Measurements from ENCODE around the gene MKKS. TPM values are rescaled to one million over a fixed set of nuclear protein-coding genes. Genes with fewer than 3 reads are reported as not detected.
A peak's percentile ranks its signal among the peaks of the same experiment; 100 is the strongest.

The MKKS gene
- total RNA-seq, 2 donors from 2014 or later: 4.7 to 5.0 TPM

DNA sequence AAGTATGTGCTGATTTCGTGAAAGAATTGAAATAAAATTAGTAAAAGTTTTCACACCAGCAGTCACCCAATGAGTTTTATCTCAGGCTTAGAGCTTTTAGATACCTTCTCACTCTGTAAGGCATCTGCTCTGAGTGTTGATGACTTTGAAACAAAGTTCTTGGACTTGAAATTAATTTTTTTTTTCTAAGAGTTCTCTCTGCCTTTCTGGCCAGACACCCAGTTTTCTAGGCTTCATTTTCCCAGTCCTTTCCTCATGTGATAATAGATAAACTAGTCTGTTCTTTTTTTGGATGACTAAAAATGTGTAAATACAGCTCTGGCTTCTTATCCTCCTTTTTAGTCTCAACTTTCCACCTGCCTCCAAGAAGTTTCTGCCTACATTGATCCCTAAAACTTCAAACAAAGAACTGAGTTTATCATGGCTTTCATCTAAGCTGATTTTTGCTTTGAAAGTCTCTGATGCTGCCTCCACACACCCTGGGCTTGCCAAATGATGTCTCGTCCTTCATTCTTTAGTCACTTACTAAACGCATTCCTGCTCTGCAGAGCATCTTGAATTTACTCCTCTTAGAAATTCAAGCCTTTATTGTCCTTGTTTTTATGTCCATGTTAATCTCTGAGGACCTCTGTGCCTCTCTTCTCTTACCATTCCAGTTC lies 33.8 kb upstream of the MKKS start:
- H3K4me1 Mint-ChIP-seq: peaks cover 15% of the 10 kb centered on the region
- no peak for DNase-seq
- no peak overlapping the region for H3K4me3 Mint-ChIP-seq
- H3K36me3 Mint-ChIP-seq (ENCODE audit: low read depth): no peaks in the 10 kb centered on the region
- ATAC-seq: no peak
- no peaks in the 10 kb centered on the region for H3K9me3 ChIP-seq (ENCODE audit: control insufficient read depth, low read length, poor library complexity, severe bottlenecking)
- no peaks in the 10 kb centered on the region for H3K27me3 Mint-ChIP-seq
- peak overlapping the region; percentile 67 for H3K27ac Mint-ChIP-seq

DNA sequence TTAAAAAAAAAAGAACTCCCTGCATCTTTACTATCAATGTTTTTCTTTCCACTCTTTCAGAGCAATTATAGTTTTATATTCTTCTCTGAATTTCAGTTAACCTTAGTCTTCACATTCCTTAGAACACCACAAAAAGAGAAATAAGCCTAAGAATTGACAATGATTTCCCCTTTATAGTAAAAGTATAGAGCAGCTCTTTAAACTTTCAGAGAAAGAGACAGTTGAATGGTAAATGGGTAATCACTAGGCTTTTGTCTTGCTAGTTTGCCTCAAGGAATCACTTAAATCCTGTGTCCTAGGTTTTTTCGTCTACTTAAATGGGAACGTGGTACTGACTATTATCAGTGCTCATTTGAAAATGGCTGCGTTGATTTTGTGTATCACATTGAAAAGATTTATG lies 32.8 kb upstream of the MKKS start:
- no peak overlapping the region for H3K4me3 Mint-ChIP-seq
- H3K27me3 Mint-ChIP-seq: no peaks in the 10 kb centered on the region
- ATAC-seq (no peak), DNase-seq (no peak)
- H3K4me1 Mint-ChIP-seq: peaks cover 15% of the 10 kb centered on the region
- H3K9me3 ChIP-seq (ENCODE audit: control insufficient read depth, low read length, poor library complexity, severe bottlenecking): no peaks in the 10 kb centered on the region
- peak overlapping the region; percentile 32 for H3K27ac Mint-ChIP-seq
- no peaks in the 10 kb centered on the region for H3K36me3 Mint-ChIP-seq (ENCODE audit: low read depth)

DNA sequence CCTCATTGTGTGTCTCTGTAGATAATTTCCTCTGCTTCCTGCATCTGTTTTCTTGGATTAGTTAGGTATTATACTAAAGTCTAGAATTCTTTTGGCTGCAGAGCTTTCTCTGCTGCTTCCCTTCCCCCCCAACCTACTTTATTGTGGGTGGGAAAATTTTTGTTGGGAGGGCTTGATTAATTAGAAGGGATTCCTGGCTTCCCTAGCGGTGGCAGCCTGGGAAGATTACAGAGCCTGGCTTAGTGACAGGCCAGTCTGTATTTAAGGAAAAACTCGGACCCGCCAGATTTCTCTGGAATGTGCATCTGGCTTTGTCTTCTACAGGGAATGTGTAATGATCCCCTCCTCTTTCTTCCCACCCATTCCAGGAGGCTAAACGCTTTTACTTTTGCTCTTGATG lies 32.3 kb upstream of the MKKS start:
- no peaks in the 10 kb centered on the region for H3K27me3 Mint-ChIP-seq
- no peak overlapping the region for H3K4me3 Mint-ChIP-seq
- no peaks in the 10 kb centered on the region for H3K36me3 Mint-ChIP-seq (ENCODE audit: low read depth)
- no peak for ATAC-seq
- peaks cover 15% of the 10 kb centered on the region for H3K4me1 Mint-ChIP-seq
- no peak for DNase-seq
- no peaks in the 10 kb centered on the region for H3K9me3 ChIP-seq (ENCODE audit: control insufficient read depth, low read length, poor library complexity, severe bottlenecking)
- peak overlapping the region; percentile 32 for H3K27ac Mint-ChIP-seq

DNA sequence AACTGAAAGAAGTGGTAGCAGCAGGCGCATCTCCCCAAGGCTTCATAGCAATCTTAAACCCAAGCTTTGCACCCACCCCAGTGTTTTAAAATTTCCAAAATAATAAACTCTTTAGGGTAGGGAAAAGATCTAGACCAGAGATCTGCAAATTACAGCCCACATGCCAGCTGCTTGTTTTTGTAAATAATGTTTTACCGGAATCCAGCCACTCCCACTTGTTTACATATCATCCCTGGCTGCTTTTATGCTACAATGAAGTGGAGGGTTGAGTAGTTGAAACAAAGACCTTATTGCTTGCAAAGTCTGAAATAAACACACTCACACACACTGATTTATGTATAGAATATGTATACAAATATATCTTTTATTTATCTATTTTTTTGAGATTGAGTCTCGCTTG lies 31.1 kb upstream of the MKKS start:
- no peaks in the 10 kb centered on the region for H3K36me3 Mint-ChIP-seq (ENCODE audit: low read depth)
- H3K27me3 Mint-ChIP-seq: no peaks in the 10 kb centered on the region
- H3K27ac Mint-ChIP-seq: no peak overlapping the region
- DNase-seq (no peak), ATAC-seq (no peak)
- H3K4me3 Mint-ChIP-seq: no peak overlapping the region
- H3K4me1 Mint-ChIP-seq: peaks cover 15% of the 10 kb centered on the region
- no peaks in the 10 kb centered on the region for H3K9me3 ChIP-seq (ENCODE audit: control insufficient read depth, low read length, poor library complexity, severe bottlenecking)

DNA sequence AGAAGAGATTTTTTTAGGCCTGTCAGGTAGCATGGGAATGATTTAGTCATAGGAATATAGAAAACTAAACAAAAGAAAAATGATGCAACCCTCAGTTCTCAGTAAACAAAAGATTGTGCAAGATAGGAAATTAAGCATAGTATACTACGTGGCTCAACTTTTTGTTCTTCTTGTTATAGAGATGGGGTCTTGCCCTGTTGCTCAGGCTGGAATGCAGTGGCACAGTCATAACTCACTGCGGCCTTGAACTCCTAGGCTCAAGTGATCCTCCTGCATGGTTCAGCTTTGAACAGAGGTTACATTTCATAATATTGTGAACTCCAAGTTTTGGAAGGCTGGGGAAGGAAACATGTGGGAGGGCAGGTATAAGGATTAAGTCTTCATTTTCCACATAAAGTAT lies 29.6 kb upstream of the MKKS start:
- Mint-ChIP-seq H3K4me3 (no peak overlapping the region), H3K36me3 (ENCODE audit: low read depth) (peaks cover 7% of the 10 kb centered on the region), H3K27me3 (no peaks in the 10 kb centered on the region), H3K27ac (no peak overlapping the region), H3K4me1 (peaks cover 12% of the 10 kb centered on the region)
- DNase-seq (no peak), ATAC-seq (no peak)
- H3K9me3 ChIP-seq (ENCODE audit: control insufficient read depth, low read length, poor library complexity, severe bottlenecking): no peaks in the 10 kb centered on the region

DNA sequence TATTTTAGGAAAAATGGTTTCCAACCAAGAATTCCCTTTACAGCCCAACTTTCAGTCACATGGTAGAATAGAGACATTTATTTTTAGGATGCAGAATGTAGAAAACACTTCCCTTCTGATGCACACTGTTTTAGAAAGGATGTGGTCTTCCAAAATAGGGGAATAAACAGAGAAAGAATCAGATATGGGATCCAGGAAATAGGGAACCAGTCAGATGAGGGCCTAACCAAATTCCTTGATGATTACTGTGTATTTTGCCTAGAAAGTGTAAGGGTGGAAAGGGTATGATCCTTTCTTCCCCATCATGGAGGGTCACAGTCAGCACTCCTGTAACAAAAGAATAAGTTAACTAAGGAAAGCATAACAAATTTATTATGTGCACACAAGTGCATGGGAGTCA lies 28.5 kb upstream of the MKKS start:
- H3K36me3 Mint-ChIP-seq (ENCODE audit: low read depth): peaks cover 8% of the 10 kb centered on the region
- H3K9me3 ChIP-seq (ENCODE audit: control insufficient read depth, low read length, poor library complexity, severe bottlenecking): no peaks in the 10 kb centered on the region
- no peak overlapping the region for H3K4me3 Mint-ChIP-seq
- no peaks in the 10 kb centered on the region for H3K27me3 Mint-ChIP-seq
- H3K27ac Mint-ChIP-seq: no peak overlapping the region
- DNase-seq (no peak), ATAC-seq (no peak)
- peaks cover 3% of the 10 kb centered on the region for H3K4me1 Mint-ChIP-seq

DNA sequence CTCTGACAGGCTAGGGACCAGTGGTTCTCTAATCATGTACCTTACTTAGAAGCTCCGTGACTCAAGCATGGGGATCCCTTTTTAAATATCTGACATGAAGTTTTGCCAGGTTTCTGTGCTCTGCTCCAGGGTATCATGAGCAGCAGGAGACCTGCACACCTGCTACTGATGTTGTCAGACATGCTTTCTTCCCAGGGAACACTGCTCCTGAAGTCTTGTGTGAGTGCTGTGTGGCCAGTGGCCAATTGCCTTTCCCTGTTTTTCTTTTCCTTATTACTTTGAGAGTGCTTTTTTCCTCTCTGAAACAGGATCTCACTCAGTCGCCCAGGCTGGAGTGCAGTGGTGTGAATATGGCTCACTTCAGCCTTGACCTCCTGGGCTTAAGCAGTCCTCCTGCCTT lies 27.5 kb upstream of the MKKS start:
- ATAC-seq (no peak), DNase-seq (no peak)
- H3K9me3 ChIP-seq (ENCODE audit: control insufficient read depth, low read length, poor library complexity, severe bottlenecking): no peaks in the 10 kb centered on the region
- no peak overlapping the region for H3K4me3 Mint-ChIP-seq
- peak overlapping the region; percentile 37 for H3K27ac Mint-ChIP-seq
- peaks cover 9% of the 10 kb centered on the region for H3K36me3 Mint-ChIP-seq (ENCODE audit: low read depth)
- peaks cover 3% of the 10 kb centered on the region for H3K4me1 Mint-ChIP-seq
- no peaks in the 10 kb centered on the region for H3K27me3 Mint-ChIP-seq

DNA sequence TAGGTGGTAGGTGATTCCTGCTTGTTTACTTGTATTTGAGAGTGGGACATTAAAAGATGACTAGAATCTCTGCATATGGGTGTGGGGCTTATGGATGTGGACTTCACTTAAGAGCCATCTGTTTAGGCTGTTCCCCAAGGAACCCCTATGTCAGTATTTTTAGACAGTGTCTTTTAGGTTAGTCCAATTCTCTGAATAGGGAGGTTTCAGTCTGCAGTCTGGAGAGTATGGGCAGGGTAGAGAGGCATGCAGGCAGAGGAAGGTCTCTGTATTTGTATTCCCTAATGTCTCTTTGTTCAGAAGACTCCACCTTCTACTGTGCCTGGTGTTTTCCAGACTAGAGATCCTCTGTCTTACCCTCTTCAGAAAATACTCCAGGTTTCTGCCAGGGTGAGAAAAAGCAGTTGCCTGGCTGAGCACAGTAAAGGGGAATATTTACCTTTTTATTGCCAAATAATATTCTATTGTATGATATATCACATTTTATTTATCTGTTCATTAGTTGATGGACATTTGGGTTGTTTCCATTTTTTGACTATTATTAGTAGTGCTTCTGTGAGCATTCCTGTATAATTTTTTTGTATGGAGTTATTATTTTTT lies 20.2 kb upstream of the MKKS start:
- ATAC-seq (no peak), DNase-seq (no peak)
- Mint-ChIP-seq H3K27ac (peak overlapping the region; percentile 97), H3K36me3 (ENCODE audit: low read depth) (peaks cover 6% of the 10 kb centered on the region), H3K4me3 (peak overlapping the region; percentile 77), H3K4me1 (peaks cover 19% of the 10 kb centered on the region), H3K27me3 (no peaks in the 10 kb centered on the region)
- H3K9me3 ChIP-seq (ENCODE audit: control insufficient read depth, low read length, poor library complexity, severe bottlenecking): no peaks in the 10 kb centered on the region

DNA sequence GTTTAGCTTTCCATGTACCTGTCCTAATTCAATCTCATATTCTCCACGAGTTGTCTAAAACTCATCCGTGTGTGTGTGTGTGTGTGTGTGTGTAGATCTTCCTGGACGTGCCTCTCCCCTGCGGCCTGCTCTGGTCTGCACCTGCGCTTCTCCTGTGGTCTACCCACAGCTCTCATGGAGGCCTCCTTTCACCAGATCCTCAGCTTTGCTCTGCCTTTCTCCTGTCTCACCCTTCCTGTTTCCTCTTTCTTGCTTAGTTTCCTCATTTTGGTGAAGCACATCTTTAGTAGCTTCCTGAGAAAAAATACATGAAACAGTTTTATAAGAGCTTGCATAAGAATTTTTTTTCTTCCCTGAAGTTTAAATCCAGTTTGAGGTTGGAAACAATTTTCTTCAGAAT lies 19.2 kb upstream of the MKKS start:
- peak; percentile 89 for ATAC-seq
- H3K36me3 Mint-ChIP-seq (ENCODE audit: low read depth): peaks cover 2% of the 10 kb centered on the region
- H3K4me3 Mint-ChIP-seq: peak overlapping the region; percentile 77
- H3K27ac Mint-ChIP-seq: peak overlapping the region; percentile 97
- H3K4me1 Mint-ChIP-seq: peaks cover 20% of the 10 kb centered on the region
- no peaks in the 10 kb centered on the region for H3K27me3 Mint-ChIP-seq
- no peak for DNase-seq
- no peaks in the 10 kb centered on the region for H3K9me3 ChIP-seq (ENCODE audit: control insufficient read depth, low read length, poor library complexity, severe bottlenecking)

DNA sequence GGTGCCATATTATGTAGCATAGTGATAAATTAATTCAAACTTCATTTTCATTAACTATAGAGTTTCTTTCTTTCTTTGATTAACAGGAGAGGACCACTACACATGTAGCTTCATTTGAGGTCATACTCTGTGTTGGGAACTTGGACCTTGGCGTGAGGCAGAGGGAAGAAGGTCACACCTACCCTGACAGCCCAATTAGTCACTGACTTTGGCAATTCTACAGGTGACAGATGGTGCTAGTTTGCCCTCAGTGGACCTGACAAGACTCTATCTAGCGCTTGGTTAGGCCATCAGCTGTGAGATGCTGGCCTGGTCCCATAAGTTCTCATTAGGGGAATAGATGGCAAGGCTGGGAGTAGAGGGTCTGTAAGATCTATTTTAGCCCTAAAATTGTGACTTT lies 15.2 kb upstream of the MKKS start:
- no peak overlapping the region for H3K27ac Mint-ChIP-seq

DNA sequence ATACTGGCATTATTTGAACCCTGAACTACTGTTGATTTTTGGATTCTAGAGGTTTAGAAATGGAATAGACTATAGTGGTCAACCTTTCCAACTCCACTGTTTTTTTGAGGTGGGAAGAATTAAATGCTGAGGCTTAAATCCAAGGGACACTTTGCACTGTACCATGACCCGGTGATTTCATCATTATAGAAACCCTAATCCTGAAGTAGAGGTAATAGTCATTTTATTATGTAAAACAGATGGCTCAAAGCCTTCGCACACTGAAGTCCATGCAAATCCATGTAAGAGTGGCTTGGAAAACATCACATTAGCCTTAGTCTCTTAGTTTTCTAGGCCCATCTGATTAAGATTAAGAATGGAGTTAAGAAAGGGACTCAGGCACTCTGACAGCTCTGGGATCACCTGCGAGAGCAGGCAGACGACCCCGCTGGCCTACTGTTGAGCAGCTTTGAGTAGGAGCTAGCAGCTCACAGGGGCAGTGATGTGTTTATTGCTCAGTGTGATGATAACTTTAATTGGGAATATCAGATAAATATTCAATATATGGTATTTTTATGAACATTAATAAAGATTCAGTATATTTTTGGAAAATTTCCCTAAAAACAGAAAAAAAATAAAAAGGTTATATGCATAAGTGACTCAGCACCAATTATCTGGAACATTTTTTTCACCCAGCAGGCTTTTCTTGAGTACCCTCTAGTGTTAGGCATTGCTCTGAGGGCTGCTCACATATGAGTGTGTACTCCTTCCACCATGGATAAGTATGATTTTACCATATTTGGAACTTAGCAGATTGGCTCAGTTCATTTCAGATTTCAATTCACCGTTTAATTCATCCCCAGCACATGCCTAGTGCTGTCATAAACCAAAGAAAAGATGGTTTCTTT lies 14.5 kb upstream of the MKKS start:
- no peak for DNase-seq
- Mint-ChIP-seq H3K27ac (peak overlapping the region; percentile 74), H3K36me3 (ENCODE audit: low read depth) (peaks cover 2% of the 10 kb centered on the region), H3K27me3 (no peaks in the 10 kb centered on the region), H3K4me3 (peak overlapping the region; percentile 47), H3K4me1 (peaks cover 27% of the 10 kb centered on the region)
- no peak for ATAC-seq
- H3K9me3 ChIP-seq (ENCODE audit: control insufficient read depth, low read length, poor library complexity, severe bottlenecking): no peaks in the 10 kb centered on the region

More for the DNA sequence above, 15.2 kb upstream of the MKKS start:
- H3K9me3 ChIP-seq (ENCODE audit: control insufficient read depth, low read length, poor library complexity, severe bottlenecking): no peaks in the 10 kb centered on the region
- Mint-ChIP-seq H3K36me3 (ENCODE audit: low read depth) (no peaks in the 10 kb centered on the region), H3K4me1 (peaks cover 33% of the 10 kb centered on the region), H3K4me3 (no peak overlapping the region), H3K27me3 (no peaks in the 10 kb centered on the region)
- ATAC-seq (no peak), DNase-seq (no peak)

DNA sequence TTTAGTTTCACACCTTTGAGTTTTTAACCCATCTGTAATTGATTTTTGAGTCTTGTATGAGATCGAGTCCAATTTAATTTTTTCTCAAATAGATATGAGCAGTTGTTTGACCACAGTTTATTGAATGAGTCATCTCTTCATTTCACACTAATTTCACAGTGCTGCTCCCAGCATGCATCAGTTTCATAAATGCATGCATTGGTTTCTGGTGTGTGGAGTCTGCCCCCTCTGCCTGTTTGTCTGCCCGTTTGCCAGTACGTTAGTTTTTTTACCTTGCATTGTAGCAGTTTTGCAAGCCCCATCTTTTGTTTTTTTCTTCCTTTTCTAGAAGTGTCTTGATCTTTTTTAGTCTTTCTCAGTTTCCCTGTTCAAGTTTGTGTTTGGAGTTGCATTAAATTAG lies 13.0 kb upstream of the MKKS start:
- DNase-seq: no peak

DNA sequence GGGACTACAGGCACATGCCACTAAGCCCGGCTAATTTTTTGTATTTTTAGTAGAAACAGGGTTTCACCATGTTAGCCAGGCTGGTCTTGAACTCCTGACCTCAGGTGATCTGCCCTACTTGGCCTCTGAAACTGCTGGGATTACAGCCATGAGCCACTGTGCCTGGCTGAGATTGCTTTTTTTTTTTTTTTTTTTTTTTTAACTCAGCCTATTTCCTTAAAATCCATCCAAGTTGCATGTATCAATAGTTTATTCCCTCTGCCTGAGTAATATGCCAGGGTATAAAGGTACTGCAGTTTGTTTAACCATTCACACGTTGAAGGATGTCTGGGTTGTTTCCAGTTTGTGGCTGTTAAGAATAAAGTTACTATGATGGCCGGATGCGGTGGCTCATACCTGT lies 11.7 kb upstream of the MKKS start:
- Mint-ChIP-seq H3K27me3 (no peaks in the 10 kb centered on the region), H3K27ac (peak overlapping the region; percentile 43), H3K4me1 (peaks cover 20% of the 10 kb centered on the region), H3K4me3 (no peak overlapping the region), H3K36me3 (ENCODE audit: low read depth) (peaks cover 2% of the 10 kb centered on the region)
- no peaks in the 10 kb centered on the region for H3K9me3 ChIP-seq (ENCODE audit: control insufficient read depth, low read length, poor library complexity, severe bottlenecking)
- DNase-seq (no peak), ATAC-seq (no peak)

More for the DNA sequence above, 13.0 kb upstream of the MKKS start:
- H3K9me3 ChIP-seq (ENCODE audit: control insufficient read depth, low read length, poor library complexity, severe bottlenecking): no peaks in the 10 kb centered on the region
- H3K27me3 Mint-ChIP-seq: no peaks in the 10 kb centered on the region
- H3K4me3 Mint-ChIP-seq: peak overlapping the region; percentile 60
- peak overlapping the region; percentile 74 for H3K27ac Mint-ChIP-seq
- peak; percentile 94 for ATAC-seq
- H3K4me1 Mint-ChIP-seq: peaks cover 21% of the 10 kb centered on the region
- H3K36me3 Mint-ChIP-seq (ENCODE audit: low read depth): peaks cover 2% of the 10 kb centered on the region

All from T-helper 17 cell (primary cell).